ENCODE results near the gene RPS3.

DNA sequence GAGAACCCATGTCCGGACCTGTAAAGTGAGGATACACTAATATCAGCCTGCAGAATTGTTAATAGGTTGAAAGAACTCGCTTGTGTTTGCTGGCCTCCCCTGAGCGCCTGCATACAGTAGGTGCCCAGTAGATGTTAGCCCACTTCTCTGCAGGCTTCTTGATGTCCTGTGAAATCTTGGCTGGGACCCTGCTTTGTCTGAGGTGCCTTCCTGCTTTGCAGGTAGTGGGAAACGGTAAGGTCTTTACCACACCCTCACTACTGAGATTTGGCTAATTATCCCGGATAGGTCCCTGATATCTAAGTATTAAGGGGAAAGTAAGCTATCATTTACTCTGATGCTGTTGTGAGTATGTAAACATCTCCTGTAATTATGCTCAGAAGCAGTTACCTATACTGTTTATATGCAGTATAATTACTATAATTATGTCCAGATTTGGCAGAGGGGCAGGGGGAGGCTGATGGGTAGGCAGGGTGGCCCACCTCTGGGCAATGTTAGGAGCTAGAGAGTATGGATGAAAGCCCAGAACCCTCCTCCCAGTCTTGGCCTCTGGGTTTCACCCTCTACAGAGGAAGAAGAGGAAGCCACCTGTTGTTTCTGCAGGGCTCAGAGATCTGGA, 46.6 kb upstream of the RPS3 start:
- TF ChIP-seq CTCF (IDR thresholded peaks at IDR 0.05): no peak
- TF ChIP-seq POLR2A (IDR thresholded peaks at IDR 0.05): no peak
